ENCODE measurements around the gene MALAT1.

The MALAT1 gene

DNA sequence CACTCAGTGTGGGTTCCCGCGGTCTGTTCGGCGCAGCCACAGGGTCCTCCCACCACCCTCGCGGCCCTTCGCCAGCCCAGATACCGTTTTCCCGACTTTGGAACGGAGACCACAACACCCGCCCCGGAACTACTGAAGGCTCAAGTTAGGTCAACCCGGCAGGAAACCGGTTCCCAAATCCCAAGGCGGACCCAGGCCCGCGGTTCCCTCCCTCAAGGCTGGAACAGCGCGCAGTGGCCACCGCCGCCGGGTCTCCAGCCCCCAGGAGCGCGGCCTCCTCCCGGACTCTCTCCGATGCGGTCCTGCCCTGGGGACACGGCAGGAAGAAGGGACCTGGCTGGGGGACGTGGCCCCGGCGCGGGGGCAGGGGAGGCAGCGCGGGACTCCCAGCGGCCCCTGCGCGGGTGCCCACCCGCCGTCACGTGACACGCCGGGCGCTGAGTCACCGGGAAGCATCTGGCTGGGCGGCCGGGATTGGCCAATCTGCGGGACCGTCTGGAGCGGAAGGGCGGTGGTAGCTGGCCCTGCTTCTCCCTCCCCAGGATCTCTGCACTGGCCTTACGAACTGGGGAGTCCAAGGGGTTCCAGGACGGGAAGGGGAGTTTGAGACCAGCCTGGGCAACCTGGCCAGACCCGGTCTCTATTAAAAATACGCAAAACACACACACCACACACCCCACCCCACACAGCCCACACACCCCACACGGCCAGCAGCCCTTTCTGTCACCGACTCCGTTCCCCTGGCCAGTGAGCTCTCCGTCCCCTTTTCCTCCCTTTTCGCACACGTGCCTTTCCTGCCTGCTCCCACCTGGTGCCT is 21.5 kb upstream of the MALAT1 start:
- Histone ChIP-seq H3K4me2 (ENCODE audit: low read depth, low read length) (peak overlapping the region; percentile 95), H4K20me1 (ENCODE audit: insufficient read depth, low read length) (no peaks in the 10 kb centered on the region), H2AFZ (ENCODE audit: low read length) (no peak overlapping the region; the same call in 1 of the 2 replicates), H3K27ac (ENCODE audit: low read length) (peak overlapping the region; percentile 98), H3K4me3 (ENCODE audit: low read length) (peak overlapping the region; percentile 86), H3K4me1 (ENCODE audit: low read length) (peaks cover 21% of the 10 kb centered on the region), H3K79me2 (ENCODE audit: low read length) (peaks cover 24% of the 10 kb centered on the region), H3K9me2 (replicated peaks; ENCODE audit: insufficient read depth, low read length) (no peaks in the 10 kb centered on the region), H3K9ac (ENCODE audit: low read length) (peak overlapping the region; percentile 99), H3F3A (ENCODE audit: insufficient read depth, low read length) (peaks cover 36% of the 10 kb centered on the region), H3K27me3 (replicated peaks; ENCODE audit: insufficient read depth, low read length) (no peaks in the 10 kb centered on the region), H3K9me3 (replicated peaks; ENCODE audit: insufficient read depth, low read length) (no peaks in the 10 kb centered on the region), H3K36me3 (replicated peaks; ENCODE audit: insufficient read depth, low read length) (no peaks in the 10 kb centered on the region)
- TF ChIP-seq EZH2phosphoT487 (IDR thresholded peaks at IDR 0.05; ENCODE audit: low read length) (no peak), EZH2 (optimal IDR thresholded peaks at IDR 0.05; ENCODE audit: low read depth, low read length) (no peak)
- TF ChIP-seq, protein P1, sequence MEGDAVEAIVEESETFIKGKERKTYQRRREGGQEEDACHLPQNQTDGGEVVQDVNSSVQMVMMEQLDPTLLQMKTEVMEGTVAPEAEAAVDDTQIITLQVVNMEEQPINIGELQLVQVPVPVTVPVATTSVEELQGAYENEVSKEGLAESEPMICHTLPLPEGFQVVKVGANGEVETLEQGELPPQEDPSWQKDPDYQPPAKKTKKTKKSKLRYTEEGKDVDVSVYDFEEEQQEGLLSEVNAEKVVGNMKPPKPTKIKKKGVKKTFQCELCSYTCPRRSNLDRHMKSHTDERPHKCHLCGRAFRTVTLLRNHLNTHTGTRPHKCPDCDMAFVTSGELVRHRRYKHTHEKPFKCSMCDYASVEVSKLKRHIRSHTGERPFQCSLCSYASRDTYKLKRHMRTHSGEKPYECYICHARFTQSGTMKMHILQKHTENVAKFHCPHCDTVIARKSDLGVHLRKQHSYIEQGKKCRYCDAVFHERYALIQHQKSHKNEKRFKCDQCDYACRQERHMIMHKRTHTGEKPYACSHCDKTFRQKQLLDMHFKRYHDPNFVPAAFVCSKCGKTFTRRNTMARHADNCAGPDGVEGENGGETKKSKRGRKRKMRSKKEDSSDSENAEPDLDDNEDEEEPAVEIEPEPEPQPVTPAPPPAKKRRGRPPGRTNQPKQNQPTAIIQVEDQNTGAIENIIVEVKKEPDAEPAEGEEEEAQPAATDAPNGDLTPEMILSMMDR (IDR thresholded peaks at IDR 0.05; ENCODE audit: low read length), result no peak
- DNase-seq, result peak; percentile 94

DNA sequence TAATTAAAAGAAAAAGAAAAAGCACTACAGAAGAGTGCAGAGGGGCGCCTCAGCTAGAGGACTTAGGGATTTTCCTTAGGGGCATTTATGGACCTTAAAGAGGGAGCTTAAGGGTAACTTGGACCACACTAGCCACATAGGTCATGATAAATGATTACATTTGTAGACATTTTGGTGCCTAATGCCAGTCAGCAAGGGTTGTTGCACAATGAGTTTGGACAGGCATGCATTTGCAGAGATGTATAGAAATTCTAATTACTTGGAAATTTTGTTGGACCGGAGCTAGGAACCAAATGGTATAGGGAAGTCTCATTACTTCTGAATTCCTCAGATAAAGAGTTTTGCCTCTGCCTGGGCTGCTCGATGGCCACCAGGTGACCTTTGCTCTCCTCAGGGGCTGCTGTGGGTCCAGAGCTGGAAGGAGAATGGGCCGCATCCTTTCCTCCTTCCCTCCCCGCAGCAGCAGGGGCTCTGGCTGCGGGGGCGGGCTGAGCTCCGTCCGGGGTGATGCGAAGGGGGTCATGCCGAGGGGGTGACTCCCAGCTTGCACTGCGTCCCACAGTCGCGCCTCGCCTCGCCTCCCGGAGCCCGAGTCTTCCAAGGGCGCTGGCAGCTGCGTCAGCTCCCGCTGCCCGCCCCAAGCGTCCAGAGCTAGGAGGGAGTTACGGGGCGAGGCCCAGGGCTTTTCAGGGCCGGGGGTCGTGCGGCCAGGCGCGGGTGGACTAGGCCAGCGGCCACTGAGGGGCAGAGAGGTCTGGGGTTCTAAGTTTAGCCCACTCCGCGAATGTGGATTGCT is 20.3 kb upstream of the MALAT1 start:
- H3K4me2 ChIP-seq (ENCODE audit: low read depth, low read length), result no peak overlapping the region
- H4K20me1 ChIP-seq (ENCODE audit: insufficient read depth, low read length), result no peaks in the 10 kb centered on the region
- no peak overlapping the region for H3K4me3 ChIP-seq (ENCODE audit: low read length)
- H3F3A ChIP-seq (ENCODE audit: insufficient read depth, low read length), result peaks cover 25% of the 10 kb centered on the region
- no peak for DNase-seq
- H3K36me3 ChIP-seq (replicated peaks; ENCODE audit: insufficient read depth, low read length), result no peaks in the 10 kb centered on the region
- peaks cover 24% of the 10 kb centered on the region for H3K79me2 ChIP-seq (ENCODE audit: low read length)
- H3K9me2 ChIP-seq (replicated peaks; ENCODE audit: insufficient read depth, low read length), result no peaks in the 10 kb centered on the region
- TF ChIP-seq EZH2 (optimal IDR thresholded peaks at IDR 0.05; ENCODE audit: low read depth, low read length), result no peak
- TF ChIP-seq EZH2phosphoT487 (IDR thresholded peaks at IDR 0.05; ENCODE audit: low read length), result no peak
- TF ChIP-seq, protein P1 (IDR thresholded peaks at IDR 0.05; ENCODE audit: low read length), result no peak
- peak overlapping the region; percentile 29; the same call in 1 of the 2 replicates for H3K27ac ChIP-seq (ENCODE audit: low read length)
- H3K27me3 ChIP-seq (replicated peaks; ENCODE audit: insufficient read depth, low read length), result no peaks in the 10 kb centered on the region
- H3K9me3 ChIP-seq (replicated peaks; ENCODE audit: insufficient read depth, low read length), result no peaks in the 10 kb centered on the region
- H3K9ac ChIP-seq (ENCODE audit: low read length), result peak overlapping the region; percentile 23; the same call in 1 of the 2 replicates
- 0 out of 2 replicates have a peak overlapping the region, but pooled peaks have one; percentile 19 for H2AFZ ChIP-seq (ENCODE audit: low read length)
- peaks cover 11% of the 10 kb centered on the region for H3K4me1 ChIP-seq (ENCODE audit: low read length)

DNA sequence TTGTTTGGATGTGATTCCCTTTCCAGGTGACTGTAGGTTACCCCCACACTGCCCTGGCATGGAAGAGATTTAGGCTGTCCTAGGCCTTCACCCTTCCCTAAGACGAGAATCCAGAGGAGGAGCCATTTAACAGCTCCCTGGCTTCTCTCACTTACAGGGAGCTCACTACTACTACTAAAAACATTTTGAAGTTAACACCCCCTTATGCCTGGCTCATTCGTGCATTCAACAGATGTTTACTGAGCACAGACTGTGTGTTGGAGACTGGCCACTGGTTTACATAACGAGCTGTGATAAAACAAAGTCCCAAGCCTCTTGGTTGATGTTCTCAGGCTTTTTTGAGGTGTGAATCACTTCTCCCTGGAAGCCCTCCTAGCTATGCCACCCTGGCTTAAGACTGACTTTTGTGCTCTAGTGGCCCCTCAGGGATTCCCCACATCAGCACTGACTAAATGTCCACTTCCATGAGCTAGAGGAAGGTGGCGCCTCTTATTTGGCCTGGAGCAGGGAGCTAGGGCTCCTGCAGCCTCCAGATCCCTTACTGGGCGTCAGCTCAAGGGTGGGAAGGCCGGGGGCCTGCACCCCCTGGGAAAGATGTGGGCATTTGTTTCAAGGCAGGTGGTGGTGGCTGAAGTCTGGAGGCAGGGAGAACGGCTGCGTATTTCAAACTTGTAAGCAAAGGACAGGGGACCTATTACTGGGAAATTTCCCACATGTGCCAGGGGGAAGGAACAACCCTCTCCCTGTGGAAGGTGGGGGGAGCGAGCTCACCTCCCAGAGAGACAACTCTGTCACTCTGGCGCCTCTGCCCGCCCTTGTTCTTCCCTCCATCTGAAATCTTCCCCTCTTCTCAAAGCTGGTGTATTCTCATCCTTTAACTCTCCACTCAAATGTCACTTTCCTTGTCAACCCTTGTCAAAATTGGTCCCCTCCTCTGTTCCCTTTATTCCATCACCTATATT is 19.4 kb upstream of the MALAT1 start:
- Histone ChIP-seq H3F3A (ENCODE audit: insufficient read depth, low read length) (peaks cover 25% of the 10 kb centered on the region), H3K27ac (ENCODE audit: low read length) (no peak overlapping the region), H3K79me2 (ENCODE audit: low read length) (peaks cover 24% of the 10 kb centered on the region), H3K4me1 (ENCODE audit: low read length) (peaks cover 11% of the 10 kb centered on the region), H4K20me1 (ENCODE audit: insufficient read depth, low read length) (no peaks in the 10 kb centered on the region), H3K36me3 (replicated peaks; ENCODE audit: insufficient read depth, low read length) (no peaks in the 10 kb centered on the region), H3K27me3 (replicated peaks; ENCODE audit: insufficient read depth, low read length) (no peaks in the 10 kb centered on the region), H3K4me3 (ENCODE audit: low read length) (no peak overlapping the region), H3K9me3 (replicated peaks; ENCODE audit: insufficient read depth, low read length) (no peaks in the 10 kb centered on the region), H2AFZ (ENCODE audit: low read length) (no peak overlapping the region), H3K9me2 (replicated peaks; ENCODE audit: insufficient read depth, low read length) (no peaks in the 10 kb centered on the region), H3K9ac (ENCODE audit: low read length) (no peak overlapping the region), H3K4me2 (ENCODE audit: low read depth, low read length) (no peak overlapping the region)
- DNase-seq, result no peak
- TF ChIP-seq, protein P1 (IDR thresholded peaks at IDR 0.05; ENCODE audit: low read length), result peak; percentile 13; the same call in 1 of the 2 replicates
- TF ChIP-seq EZH2phosphoT487 (IDR thresholded peaks at IDR 0.05; ENCODE audit: low read length), result no peak

Data from MM.1S (cell line).